GM12878 (cell line): ENCODE results near the gene JHY. TPM values are rescaled to one million over a fixed set of nuclear protein-coding genes. Genes with fewer than 3 reads are reported as not detected.

Experiments used
- ATAC-seq: fragments of 200-7000 bp; cut with Tn5 transposase; 3 replicates; pipeline ENCODE4 v1.9.1; 2020; ENCODE audit warnings: mild to moderate bottlenecking, moderate library complexity
- BruUV-seq: library from RNA; stranded (reverse); fragments of 400-500 nt; replicated peaks from 2 replicates; lab custom pipeline; 2021; lab: Mats Ljungman, UMichigan
- CTCF ChIA-PET: fragments of 300-600 bp; sonication (Branson Sonifier 250); formaldehyde crosslinking; extraction: SDS; loops from one replicate; lab custom pipeline; 2021; ENCODE audit warnings: inconsistent platforms; lab: Yijun Ruan, JAX
- POLR2A ChIA-PET: fragments of 350-600 bp; formaldehyde crosslinking; extraction: SDS; loops from one replicate; lab custom pipeline; 2021; ENCODE audit warnings: inconsistent platforms; lab: Charles Lee
- RAD21 ChIA-PET: fragments of 300-600 bp; sonication (Branson Sonifier 250); formaldehyde crosslinking; loops from one replicate; lab custom pipeline; 2023; ENCODE audit warnings: antibody characterized with exemption; ENCODE audit not compliant: unreplicated experiment; lab: Charles Lee
- SMC1A ChIA-PET: fragments of 300-600 bp; sonication (Branson Sonifier 250); formaldehyde crosslinking; loops from one replicate; lab custom pipeline; 2023; ENCODE audit not compliant: unreplicated experiment, uncharacterized antibody; lab: Charles Lee
- DNase-seq: peaks from one replicate; pipeline ENCODE4 v3.0.0-alpha.2; 2011; ENCODE audit warnings: low read depth, low spot score
- FAIRE-seq: peaks from 3 replicates; lab custom pipeline; 2011; peaks lifted over from hg19 to GRCh38; lab: Jason Lieb, UNC
- H2AFZ ChIP-seq: 2 replicates; pipeline ENCODE4 v1.6.0; 2011; ENCODE audit warnings: low read depth, low read length, control low read depth; ENCODE audit not compliant: control insufficient read depth
- H3K27ac ChIP-seq: 2 replicates; pipeline ENCODE4 v1.5.1; 2011; ENCODE audit warnings: control low read depth; ENCODE audit not compliant: control insufficient read depth, insufficient read depth
- H3K27me3 ChIP-seq, 2 experiments: replicated peaks in 1 of 2; 2 replicates each; pipeline versions ENCODE4 v1.6.0 to v1.6.1; 2011; ENCODE audit warnings: low read length in 1 of 2; ENCODE audit not compliant: control insufficient read depth in 2 of 2, insufficient read depth in 2 of 2
- H3K36me3 ChIP-seq, 2 experiments: 2 replicates each; pipeline ENCODE4 v1.5.1; 2011; ENCODE audit warnings: low read length in 1 of 2; ENCODE audit not compliant: control insufficient read depth in 2 of 2, insufficient read depth in 2 of 2
- H3K4me1 ChIP-seq: 2 replicates; pipeline ENCODE4 v1.6.1; 2011; ENCODE audit warnings: mild to moderate bottlenecking, low read length, moderate library complexity, mixed read lengths; ENCODE audit not compliant: control insufficient read depth, insufficient read depth
- H3K4me2 ChIP-seq: 2 replicates; pipeline ENCODE4 v1.6.0; 2011; ENCODE audit warnings: control low read depth; ENCODE audit not compliant: control insufficient read depth, insufficient read depth
- H3K4me3 ChIP-seq: fragments of 200-600 bp; sonication (generic); 2 replicates; pipeline ENCODE4 v1.5.1; 2016
- H3K79me2 ChIP-seq: 2 replicates; pipeline ENCODE4 v1.6.0; 2011; ENCODE audit warnings: low read length; ENCODE audit not compliant: control insufficient read depth, insufficient read depth
- H3K9ac ChIP-seq: 2 replicates; pipeline ENCODE4 v1.8.0; 2011; ENCODE audit warnings: low read length, control low read depth, mixed read lengths; ENCODE audit not compliant: control insufficient read depth, insufficient read depth
- H3K9me3 ChIP-seq: replicated peaks from 3 replicates; pipeline ENCODE4 v1.5.1; 2011; ENCODE audit warnings: mild to moderate bottlenecking, low read length; ENCODE audit not compliant: control insufficient read depth, insufficient read depth
- H4K20me1 ChIP-seq: 2 replicates; pipeline ENCODE4 v1.6.0; 2011; ENCODE audit not compliant: control insufficient read depth, insufficient read depth
- CBX5 ChIP-seq: sonication (generic); IDR thresholded peaks from 2 replicates; pipeline ENCODE4 v1.6.1; 2016; ENCODE audit warnings: low read depth, moderate library complexity, mild to moderate bottlenecking, inconsistent platforms
- FOXK2 ChIP-seq: fragments of 450-650 bp; IDR thresholded peaks from 2 replicates; pipeline ENCODE4 v1.6.1; 2017; ENCODE audit warnings: mild to moderate bottlenecking, moderate library complexity
- JUND ChIP-seq: IDR thresholded peaks from 2 replicates; pipeline ENCODE4 v1.6.1; 2012; ENCODE audit warnings: low read depth, mild to moderate bottlenecking, low read length, improper control_type of control experiment, moderate library complexity
- KLF5 ChIP-seq: fragments of 450-650 bp; IDR thresholded peaks from 2 replicates; pipeline ENCODE4 v1.6.1; 2014; ENCODE audit warnings: mild to moderate bottlenecking; ENCODE audit not compliant: partially characterized antibody
- MYB ChIP-seq: fragments of 150-350 bp; IDR thresholded peaks from 2 replicates; pipeline ENCODE4 v1.6.1; 2014; ENCODE audit warnings: mild to moderate bottlenecking, low read depth, low read length, borderline replicate concordance
- SMC3 ChIP-seq: IDR thresholded peaks from 2 replicates; pipeline ENCODE4 v1.6.1; 2011; ENCODE audit warnings: low read length, improper control_type of control experiment, borderline replicate concordance
- SREBF1 ChIP-seq: IDR thresholded peaks from 2 replicates; pipeline ENCODE4 v1.6.1; 2012; ENCODE audit warnings: mild to moderate bottlenecking, low read length
- SUPT20H ChIP-seq: IDR thresholded peaks from 2 replicates; pipeline ENCODE4 v1.6.1; 2011; ENCODE audit warnings: low read depth, mild to moderate bottlenecking, low read length, moderate library complexity, borderline replicate concordance; ENCODE audit not compliant: control insufficient read depth
- SUZ12 ChIP-seq: fragments of 200-600 bp; sonication (generic); IDR thresholded peaks from one replicate; pipeline ENCODE4 v1.6.1; 2018; ENCODE audit warnings: antibody characterized with exemption, mild to moderate bottlenecking; ENCODE audit not compliant: unreplicated experiment
- YBX1 ChIP-seq: fragments of 450-650 bp; IDR thresholded peaks from 2 replicates; pipeline ENCODE4 v1.6.1; 2016; ENCODE audit warnings: antibody characterized with exemption
- whole genome bisulfite sequencing: methylation state at CpG from one replicate; pipeline ENCODE4 v1.1.6; 2016; ENCODE audit warnings: low lambda C conversion rate; ENCODE audit not compliant: insufficient replicate concordance, insufficient coverage; ENCODE audit errors: missing lambda C conversion rate; 5-methylcytosine and 5-hydroxymethylcytosine counted together
- in situ Hi-C: fragments of 300-500 bp; cut with MboI; formaldehyde crosslinking; loops from 9 replicates; pipeline ENCODE4 v1.14.3; 2018; ENCODE audit warnings: mixed read lengths
- intact Hi-C: fragments of 100-400 bp; cut with micrococcal nuclease; formaldehyde crosslinking; loops from one replicate; pipeline ENCODE4 v1.14.2; 2022; ENCODE audit not compliant: unreplicated experiment
- polyA plus RNA-seq, 11 experiments: library from polyadenylated mRNA; depleted of rRNA in 4 of 11; unstranded in 6 of 11; stranded (reverse) in 5 of 11; fragments of >200 nt; fragmentation: Nextera tagmentation in 4 of 11; fragmentation: Illumina TruSeq in 1 of 11; extraction: Ambion mirVana in 4 of 11; extraction: Trizol in 1 of 11; gene quantifications; 1 replicate in 1 of 11; 2 replicates in 10 of 11; pipeline versions ENCODE4 v1.2.1 to v1.2.3, GENCODE V29; 2011 to 2016; ENCODE audit warnings: inconsistent platforms in 2 of 11, missing spikeins in 2 of 11, low read depth in 1 of 11
- total RNA-seq, 4 experiments: library from RNA; depleted of rRNA in 3 of 4; stranded (reverse); fragments of >200 nt in 3 of 4; fragmentation: Illumina TruSeq in 1 of 4; extraction: Trizol in 1 of 4; gene quantifications; 2 replicates each; pipeline versions ENCODE4 v1.2.1 to v1.2.3, GENCODE V29; 2013 to 2021
- TF ChIP-seq, protein P1 (sequence below): fragments of 450-650 bp; formaldehyde crosslinking; IDR thresholded peaks from 2 replicates; pipeline ENCODE4 v1.4.0; 2020; ENCODE audit warnings: mild to moderate bottlenecking, moderate library complexity
- TF ChIP-seq, protein P2 (sequence below): fragments of 450-650 bp; IDR thresholded peaks from 2 replicates; pipeline ENCODE4 v1.6.1; 2017; ENCODE audit warnings: mild to moderate bottlenecking, low read depth, inconsistent platforms; ENCODE audit not compliant: poor library complexity, severe bottlenecking
- TF ChIP-seq, protein P3 (sequence below): IDR thresholded peaks from 2 replicates; pipeline ENCODE4 v1.6.1; 2012; ENCODE audit warnings: low read depth, low read length, improper control_type of control experiment
- TF ChIP-seq, protein P4 (sequence below): fragments of 450-650 bp; IDR thresholded peaks from 2 replicates; pipeline ENCODE4 v1.6.1; 2018; ENCODE audit warnings: mild to moderate bottlenecking, low read depth, moderate library complexity; ENCODE audit not compliant: partially characterized antibody

JHY gene
- total and polyA plus RNA-seq, 10 of the 15 experiments (the other 5 are each of a cell fraction or from before 2014, with no cell fraction given) = 0.90 to 7.1 (median 5.5) TPM

GRCh38 chr11:122976734-122977469 is 94.3 kb downstream of the JHY start:
- Histone ChIP-seq H3K27me3 (peaks cover 13 to 51% of the 10 kb centered on the region in 2 experiments), H3K4me1 (no peaks in the 10 kb centered on the region), H3K9ac (no peak overlapping the region), H3K4me3 (no peak overlapping the region), H3K36me3 (no peaks in the 10 kb centered on the region), H3K4me2 (no peak overlapping the region), H2AFZ (no peak overlapping the region), H3K27ac (no peak overlapping the region), H3K9me3 (no peaks in the 10 kb centered on the region; the same call in 1 of the 3 replicates), H4K20me1 (no peaks in the 10 kb centered on the region; the same call in none of the 2 replicates), H3K79me2 (no peaks in the 10 kb centered on the region)
- ChIA-PET SMC1A (no interaction called here), CTCF (no interaction called here), POLR2A (no interaction called here), RAD21 (no interaction called here)
- intact Hi-C loops (no loop called here), in situ Hi-C loops (no loop called here)
- no peak for DNase-seq
- FAIRE-seq = no peak
- ATAC-seq = no peak; the same call in 2 of the 3 replicates
- no TSS peak for BruUV-seq
- WGBS = 27% methylated on average over 49 of the region's 50 CpGs
- TF ChIP-seq FOXK2 (no peak), SUPT20H (no peak), SREBF1 (no peak), SMC3 (no peak), SUZ12 (no peak), JUND (no peak), YBX1 (no peak), MYB (no peak), KLF5 (no peak), CBX5 (no peak)
- TF ChIP-seq, protein P1, sequence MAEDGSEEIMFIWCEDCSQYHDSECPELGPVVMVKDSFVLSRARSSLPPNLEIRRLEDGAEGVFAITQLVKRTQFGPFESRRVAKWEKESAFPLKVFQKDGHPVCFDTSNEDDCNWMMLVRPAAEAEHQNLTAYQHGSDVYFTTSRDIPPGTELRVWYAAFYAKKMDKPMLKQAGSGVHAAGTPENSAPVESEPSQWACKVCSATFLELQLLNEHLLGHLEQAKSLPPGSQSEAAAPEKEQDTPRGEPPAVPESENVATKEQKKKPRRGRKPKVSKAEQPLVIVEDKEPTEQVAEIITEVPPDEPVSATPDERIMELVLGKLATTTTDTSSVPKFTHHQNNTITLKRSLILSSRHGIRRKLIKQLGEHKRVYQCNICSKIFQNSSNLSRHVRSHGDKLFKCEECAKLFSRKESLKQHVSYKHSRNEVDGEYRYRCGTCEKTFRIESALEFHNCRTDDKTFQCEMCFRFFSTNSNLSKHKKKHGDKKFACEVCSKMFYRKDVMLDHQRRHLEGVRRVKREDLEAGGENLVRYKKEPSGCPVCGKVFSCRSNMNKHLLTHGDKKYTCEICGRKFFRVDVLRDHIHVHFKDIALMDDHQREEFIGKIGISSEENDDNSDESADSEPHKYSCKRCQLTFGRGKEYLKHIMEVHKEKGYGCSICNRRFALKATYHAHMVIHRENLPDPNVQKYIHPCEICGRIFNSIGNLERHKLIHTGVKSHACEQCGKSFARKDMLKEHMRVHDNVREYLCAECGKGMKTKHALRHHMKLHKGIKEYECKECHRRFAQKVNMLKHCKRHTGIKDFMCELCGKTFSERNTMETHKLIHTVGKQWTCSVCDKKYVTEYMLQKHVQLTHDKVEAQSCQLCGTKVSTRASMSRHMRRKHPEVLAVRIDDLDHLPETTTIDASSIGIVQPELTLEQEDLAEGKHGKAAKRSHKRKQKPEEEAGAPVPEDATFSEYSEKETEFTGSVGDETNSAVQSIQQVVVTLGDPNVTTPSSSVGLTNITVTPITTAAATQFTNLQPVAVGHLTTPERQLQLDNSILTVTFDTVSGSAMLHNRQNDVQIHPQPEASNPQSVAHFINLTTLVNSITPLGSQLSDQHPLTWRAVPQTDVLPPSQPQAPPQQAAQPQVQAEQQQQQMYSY (CRISPR knock-in tag) = no peak
- TF ChIP-seq, protein P2, sequence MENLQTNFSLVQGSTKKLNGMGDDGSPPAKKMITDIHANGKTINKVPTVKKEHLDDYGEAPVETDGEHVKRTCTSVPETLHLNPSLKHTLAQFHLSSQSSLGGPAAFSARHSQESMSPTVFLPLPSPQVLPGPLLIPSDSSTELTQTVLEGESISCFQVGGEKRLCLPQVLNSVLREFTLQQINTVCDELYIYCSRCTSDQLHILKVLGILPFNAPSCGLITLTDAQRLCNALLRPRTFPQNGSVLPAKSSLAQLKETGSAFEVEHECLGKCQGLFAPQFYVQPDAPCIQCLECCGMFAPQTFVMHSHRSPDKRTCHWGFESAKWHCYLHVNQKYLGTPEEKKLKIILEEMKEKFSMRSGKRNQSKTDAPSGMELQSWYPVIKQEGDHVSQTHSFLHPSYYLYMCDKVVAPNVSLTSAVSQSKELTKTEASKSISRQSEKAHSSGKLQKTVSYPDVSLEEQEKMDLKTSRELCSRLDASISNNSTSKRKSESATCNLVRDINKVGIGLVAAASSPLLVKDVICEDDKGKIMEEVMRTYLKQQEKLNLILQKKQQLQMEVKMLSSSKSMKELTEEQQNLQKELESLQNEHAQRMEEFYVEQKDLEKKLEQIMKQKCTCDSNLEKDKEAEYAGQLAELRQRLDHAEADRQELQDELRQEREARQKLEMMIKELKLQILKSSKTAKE = no peak
- TF ChIP-seq, protein P3, sequence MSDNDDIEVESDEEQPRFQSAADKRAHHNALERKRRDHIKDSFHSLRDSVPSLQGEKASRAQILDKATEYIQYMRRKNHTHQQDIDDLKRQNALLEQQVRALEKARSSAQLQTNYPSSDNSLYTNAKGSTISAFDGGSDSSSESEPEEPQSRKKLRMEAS = no peak
- TF ChIP-seq, protein P4, sequence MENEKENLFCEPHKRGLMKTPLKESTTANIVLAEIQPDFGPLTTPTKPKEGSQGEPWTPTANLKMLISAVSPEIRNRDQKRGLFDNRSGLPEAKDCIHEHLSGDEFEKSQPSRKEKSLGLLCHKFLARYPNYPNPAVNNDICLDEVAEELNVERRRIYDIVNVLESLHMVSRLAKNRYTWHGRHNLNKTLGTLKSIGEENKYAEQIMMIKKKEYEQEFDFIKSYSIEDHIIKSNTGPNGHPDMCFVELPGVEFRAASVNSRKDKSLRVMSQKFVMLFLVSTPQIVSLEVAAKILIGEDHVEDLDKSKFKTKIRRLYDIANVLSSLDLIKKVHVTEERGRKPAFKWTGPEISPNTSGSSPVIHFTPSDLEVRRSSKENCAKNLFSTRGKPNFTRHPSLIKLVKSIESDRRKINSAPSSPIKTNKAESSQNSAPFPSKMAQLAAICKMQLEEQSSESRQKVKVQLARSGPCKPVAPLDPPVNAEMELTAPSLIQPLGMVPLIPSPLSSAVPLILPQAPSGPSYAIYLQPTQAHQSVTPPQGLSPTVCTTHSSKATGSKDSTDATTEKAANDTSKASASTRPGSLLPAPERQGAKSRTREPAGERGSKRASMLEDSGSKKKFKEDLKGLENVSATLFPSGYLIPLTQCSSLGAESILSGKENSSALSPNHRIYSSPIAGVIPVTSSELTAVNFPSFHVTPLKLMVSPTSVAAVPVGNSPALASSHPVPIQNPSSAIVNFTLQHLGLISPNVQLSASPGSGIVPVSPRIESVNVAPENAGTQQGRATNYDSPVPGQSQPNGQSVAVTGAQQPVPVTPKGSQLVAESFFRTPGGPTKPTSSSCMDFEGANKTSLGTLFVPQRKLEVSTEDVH = no peak
